ENCODE results near the gene CYTIP. TPM values are rescaled to one million over a fixed set of nuclear protein-coding genes. Genes with fewer than 3 reads are reported as not detected.

CYTIP gene
- total RNA-seq, 1 donor from 2014 or later: 5.5 TPM

DNA sequence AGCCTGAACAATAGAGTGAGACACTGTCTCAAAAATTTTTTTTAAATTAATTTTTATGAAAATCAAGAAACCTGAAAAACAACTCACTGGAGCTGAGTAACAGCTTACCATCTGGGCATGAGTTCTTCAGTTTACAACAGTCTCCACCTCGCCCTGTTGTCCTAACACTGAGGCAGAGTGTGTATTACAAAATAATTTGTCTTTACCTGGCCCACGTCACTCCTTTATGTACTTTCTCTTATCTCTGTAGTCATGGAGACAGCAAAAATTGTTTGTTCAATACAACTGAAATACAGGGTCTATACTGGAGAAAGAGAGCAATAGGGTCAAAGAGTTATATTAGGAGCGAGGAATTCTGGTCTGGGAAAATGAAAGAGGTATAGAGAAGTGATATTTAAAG lies 48.1 kb downstream of the CYTIP start:
- H3K4me1 ChIP-seq: no peaks in the 10 kb centered on the region
- H3K9me3 ChIP-seq: peaks cover 0 to 4% of the 10 kb centered on the region in 2 donors
- TF ChIP-seq, protein P1, sequence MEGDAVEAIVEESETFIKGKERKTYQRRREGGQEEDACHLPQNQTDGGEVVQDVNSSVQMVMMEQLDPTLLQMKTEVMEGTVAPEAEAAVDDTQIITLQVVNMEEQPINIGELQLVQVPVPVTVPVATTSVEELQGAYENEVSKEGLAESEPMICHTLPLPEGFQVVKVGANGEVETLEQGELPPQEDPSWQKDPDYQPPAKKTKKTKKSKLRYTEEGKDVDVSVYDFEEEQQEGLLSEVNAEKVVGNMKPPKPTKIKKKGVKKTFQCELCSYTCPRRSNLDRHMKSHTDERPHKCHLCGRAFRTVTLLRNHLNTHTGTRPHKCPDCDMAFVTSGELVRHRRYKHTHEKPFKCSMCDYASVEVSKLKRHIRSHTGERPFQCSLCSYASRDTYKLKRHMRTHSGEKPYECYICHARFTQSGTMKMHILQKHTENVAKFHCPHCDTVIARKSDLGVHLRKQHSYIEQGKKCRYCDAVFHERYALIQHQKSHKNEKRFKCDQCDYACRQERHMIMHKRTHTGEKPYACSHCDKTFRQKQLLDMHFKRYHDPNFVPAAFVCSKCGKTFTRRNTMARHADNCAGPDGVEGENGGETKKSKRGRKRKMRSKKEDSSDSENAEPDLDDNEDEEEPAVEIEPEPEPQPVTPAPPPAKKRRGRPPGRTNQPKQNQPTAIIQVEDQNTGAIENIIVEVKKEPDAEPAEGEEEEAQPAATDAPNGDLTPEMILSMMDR (IDR thresholded peaks at IDR 0.05): no peak
- H3K27ac ChIP-seq: no peak overlapping the region
- intact Hi-C loops (cut with DNase I): no loop called here
- H3K36me3 ChIP-seq: no peaks in the 10 kb centered on the region
- DNase-seq (ENCODE audit: low spot score in 2 of 2): no peak
- H3K27me3 ChIP-seq: no peaks in the 10 kb centered on the region
- no peak overlapping the region for H3K4me3 ChIP-seq

DNA sequence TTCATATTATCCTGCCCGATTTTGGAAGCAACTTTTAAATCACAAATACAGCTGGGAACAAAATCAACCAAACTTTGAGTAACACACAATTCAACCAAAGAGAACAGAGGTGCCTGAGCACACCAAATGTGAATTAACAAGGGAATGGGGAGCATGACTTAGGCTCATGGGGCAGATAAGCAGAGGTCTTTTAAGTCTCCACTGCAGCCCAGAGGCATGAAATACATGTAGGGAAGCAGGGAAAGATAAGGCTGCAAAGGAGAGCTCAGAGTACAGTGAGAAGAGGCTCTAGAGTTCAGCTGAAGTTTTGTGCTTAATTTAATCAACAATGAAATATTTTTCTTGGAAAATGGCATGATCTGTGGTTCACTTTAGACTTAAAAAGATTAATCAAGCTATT lies 49.0 kb downstream of the CYTIP start:
- no peak for DNase-seq (ENCODE audit: low spot score in 2 of 2)
- intact Hi-C loops (cut with DNase I): no loop called here
- no peaks in the 10 kb centered on the region for H3K4me1 ChIP-seq
- TF ChIP-seq, protein P1 (IDR thresholded peaks at IDR 0.05): no peak
- H3K4me3 ChIP-seq: no peak overlapping the region
- peaks cover 0 to 4% of the 10 kb centered on the region in 2 donors for H3K9me3 ChIP-seq
- H3K36me3 ChIP-seq: no peaks in the 10 kb centered on the region
- no peaks in the 10 kb centered on the region for H3K27me3 ChIP-seq
- H3K27ac ChIP-seq: no peak overlapping the region

DNA sequence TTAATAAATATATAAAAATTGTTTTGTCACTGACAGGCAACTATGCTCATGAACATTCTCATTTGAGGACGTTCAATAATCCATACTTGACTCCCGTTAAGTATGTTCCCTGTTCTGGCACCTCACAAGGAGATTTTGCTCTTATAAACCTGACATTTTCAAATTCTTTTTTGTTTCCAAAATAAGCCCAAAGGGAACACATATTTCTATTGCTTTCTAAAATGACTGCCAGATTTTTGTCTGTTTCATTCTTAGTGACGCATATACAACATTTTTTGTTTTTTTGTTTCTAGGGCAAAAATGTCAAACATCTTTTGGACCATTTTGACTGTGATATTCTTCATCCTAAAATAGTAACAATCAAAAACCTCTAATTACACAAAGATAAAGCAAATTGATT lies 50.5 kb downstream of the CYTIP start:
- Histone ChIP-seq H3K36me3 (no peaks in the 10 kb centered on the region), H3K27me3 (no peaks in the 10 kb centered on the region), H3K4me1 (no peaks in the 10 kb centered on the region), H3K9me3 (peaks cover 0 to 4% of the 10 kb centered on the region in 2 donors), H3K4me3 (no peak overlapping the region), H3K27ac (no peak overlapping the region)
- TF ChIP-seq, protein P1 (IDR thresholded peaks at IDR 0.05): no peak
- intact Hi-C loops (cut with DNase I): no loop called here
- DNase-seq (ENCODE audit: low spot score in 2 of 2): no peak

DNA sequence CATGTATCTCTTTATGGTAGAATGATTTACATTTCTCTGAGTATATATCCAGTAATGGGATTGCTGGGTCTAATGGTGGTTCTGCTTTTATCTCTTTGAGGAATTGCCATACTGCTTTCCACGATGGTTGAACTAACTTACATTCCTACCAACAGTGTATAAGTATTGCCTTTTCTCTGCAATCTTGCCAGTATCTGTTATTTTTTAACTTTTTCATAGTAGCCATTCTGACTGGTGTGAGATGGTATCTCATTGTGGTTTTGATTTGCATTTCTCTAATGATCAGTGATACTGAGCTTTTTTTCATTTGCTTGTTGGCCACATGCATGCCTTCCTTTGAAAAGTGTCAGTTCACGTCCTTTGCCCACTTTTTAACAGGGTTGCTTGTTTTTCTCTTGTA lies 55.1 kb downstream of the CYTIP start:
- H3K9me3 ChIP-seq: no peaks in the 10 kb centered on the region
- no peak overlapping the region for H3K27ac ChIP-seq
- H3K4me3 ChIP-seq: no peak overlapping the region
- no peaks in the 10 kb centered on the region for H3K36me3 ChIP-seq
- H3K27me3 ChIP-seq: no peaks in the 10 kb centered on the region
- no peaks in the 10 kb centered on the region for H3K4me1 ChIP-seq
- no peak for DNase-seq (ENCODE audit: low spot score in 2 of 2)
- intact Hi-C loops (cut with DNase I): no loop called here
- TF ChIP-seq, protein P1 (IDR thresholded peaks at IDR 0.05): no peak

DNA sequence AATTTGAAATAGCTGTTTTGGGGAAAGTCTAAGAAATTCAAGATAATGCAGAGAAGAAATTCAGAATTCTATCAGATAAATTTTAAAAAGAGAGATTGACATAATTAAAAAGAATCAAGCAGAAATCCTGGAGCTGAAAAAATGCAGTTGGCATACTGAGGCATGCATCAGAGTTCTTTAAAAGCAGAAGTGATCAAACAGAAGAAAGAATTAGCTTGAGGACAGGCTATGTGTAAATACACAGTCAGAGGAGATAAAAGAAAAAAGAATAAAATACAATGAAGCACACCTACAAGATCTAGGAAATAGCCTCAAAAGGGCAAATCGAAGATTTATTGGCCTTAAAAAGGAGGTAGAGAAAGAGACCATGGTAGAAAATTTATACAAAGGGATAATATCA lies 57.1 kb downstream of the CYTIP start:
- no peaks in the 10 kb centered on the region for H3K36me3 ChIP-seq
- TF ChIP-seq, protein P1 (IDR thresholded peaks at IDR 0.05): no peak
- intact Hi-C loops (cut with DNase I): no loop called here
- no peak overlapping the region for H3K27ac ChIP-seq
- H3K27me3 ChIP-seq: no peaks in the 10 kb centered on the region
- no peaks in the 10 kb centered on the region for H3K4me1 ChIP-seq
- no peak for DNase-seq (ENCODE audit: low spot score in 2 of 2)
- no peaks in the 10 kb centered on the region for H3K9me3 ChIP-seq
- H3K4me3 ChIP-seq: no peak overlapping the region

DNA sequence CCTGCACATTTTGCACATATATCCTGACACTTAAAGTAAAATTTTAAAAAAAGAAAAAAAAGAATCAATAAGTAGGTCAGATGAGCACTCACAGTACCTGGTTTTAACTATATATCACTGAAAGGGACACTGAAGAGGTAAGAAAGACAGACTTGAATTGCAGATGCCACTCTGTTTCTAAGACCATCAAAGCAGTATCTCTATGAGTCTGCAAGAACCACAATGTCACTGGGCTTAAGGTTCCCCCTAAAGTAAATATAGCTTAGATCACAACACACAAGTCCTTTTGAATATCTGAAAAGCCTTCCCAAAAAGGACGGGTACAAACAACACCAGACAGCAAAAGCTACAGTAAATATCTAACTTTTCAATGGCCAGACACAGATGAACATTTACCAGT lies 57.6 kb downstream of the CYTIP start:
- intact Hi-C loops (cut with DNase I): no loop called here
- no peaks in the 10 kb centered on the region for H3K27me3 ChIP-seq
- H3K36me3 ChIP-seq: no peaks in the 10 kb centered on the region
- H3K4me3 ChIP-seq: no peak overlapping the region
- H3K9me3 ChIP-seq: no peaks in the 10 kb centered on the region
- H3K4me1 ChIP-seq: no peaks in the 10 kb centered on the region
- TF ChIP-seq, protein P1 (IDR thresholded peaks at IDR 0.05): no peak
- no peak overlapping the region for H3K27ac ChIP-seq
- DNase-seq (ENCODE audit: low spot score in 2 of 2): no peak
